HUES48 (cell line): ENCODE measurements around the gene RAPGEF6.
A peak's percentile ranks its signal among the peaks of the same experiment; 100 is the strongest.
"Not testable (repeated sequence)": the region's sequence is repeated elsewhere in the genome, so short reads cannot be mapped to it uniquely, and the experiment has no call there.

Experiments used
- H3K27ac ChIP-seq: one replicate; pipeline ENCODE4 v1.7.0; 2013; ENCODE audit warnings: low read depth, low read length, inconsistent platforms
- H3K27me3 ChIP-seq: 2 replicates; pipeline ENCODE4 v1.6.1; 2013; ENCODE audit warnings: mild to moderate bottlenecking, low read length; ENCODE audit not compliant: control insufficient read depth, insufficient read depth
- H3K36me3 ChIP-seq: 2 replicates; pipeline ENCODE4 v1.6.1; 2013; ENCODE audit warnings: low read length; ENCODE audit not compliant: control insufficient read depth, insufficient read depth
- H3K4me1 ChIP-seq: 2 replicates; pipeline ENCODE4 v1.6.1; 2013; ENCODE audit warnings: mild to moderate bottlenecking, low read length; ENCODE audit not compliant: control insufficient read depth, insufficient read depth
- H3K4me3 ChIP-seq: 2 replicates; pipeline ENCODE4 v1.5.1; 2013; ENCODE audit warnings: mild to moderate bottlenecking, low read depth, low read length
- H3K9ac ChIP-seq: 2 replicates; pipeline ENCODE4 v1.6.1; 2013; ENCODE audit warnings: mild to moderate bottlenecking, low read depth, low read length, moderate library complexity
- H3K9me3 ChIP-seq: 2 replicates; pipeline ENCODE4 v1.6.1; 2013; ENCODE audit warnings: low read length; ENCODE audit not compliant: control insufficient read depth, insufficient read depth

Gene RAPGEF6

DNA sequence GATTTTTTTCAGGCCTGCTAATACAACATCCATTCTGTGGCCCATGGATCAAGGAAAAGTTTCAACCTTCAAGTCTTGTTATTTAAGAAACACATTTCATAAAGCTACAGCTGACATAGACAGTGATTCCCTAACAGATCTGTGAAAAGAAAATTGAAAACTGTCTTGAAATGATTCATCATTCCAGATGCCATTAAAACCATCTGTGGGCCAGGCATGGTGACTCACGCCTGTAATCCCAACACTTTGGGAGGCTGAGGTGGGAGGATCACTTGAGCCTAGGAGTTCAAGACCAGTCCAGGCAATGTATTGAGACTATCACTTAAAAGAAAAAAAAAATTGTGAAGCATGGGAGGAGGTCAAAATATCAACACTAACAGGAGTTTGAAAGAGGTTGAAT, 6.0 kb downstream of the RAPGEF6 start:
- Histone ChIP-seq H3K36me3 (no peaks in the 10 kb centered on the region), H3K9me3 (no peaks in the 10 kb centered on the region), H3K27ac (no peak overlapping the region), H3K27me3 (no peaks in the 10 kb centered on the region), H3K9ac (0 out of 2 replicates have a peak overlapping the region, but pooled peaks have one; percentile 8), H3K4me1 (peaks cover 22% of the 10 kb centered on the region), H3K4me3 (no peak overlapping the region)

DNA sequence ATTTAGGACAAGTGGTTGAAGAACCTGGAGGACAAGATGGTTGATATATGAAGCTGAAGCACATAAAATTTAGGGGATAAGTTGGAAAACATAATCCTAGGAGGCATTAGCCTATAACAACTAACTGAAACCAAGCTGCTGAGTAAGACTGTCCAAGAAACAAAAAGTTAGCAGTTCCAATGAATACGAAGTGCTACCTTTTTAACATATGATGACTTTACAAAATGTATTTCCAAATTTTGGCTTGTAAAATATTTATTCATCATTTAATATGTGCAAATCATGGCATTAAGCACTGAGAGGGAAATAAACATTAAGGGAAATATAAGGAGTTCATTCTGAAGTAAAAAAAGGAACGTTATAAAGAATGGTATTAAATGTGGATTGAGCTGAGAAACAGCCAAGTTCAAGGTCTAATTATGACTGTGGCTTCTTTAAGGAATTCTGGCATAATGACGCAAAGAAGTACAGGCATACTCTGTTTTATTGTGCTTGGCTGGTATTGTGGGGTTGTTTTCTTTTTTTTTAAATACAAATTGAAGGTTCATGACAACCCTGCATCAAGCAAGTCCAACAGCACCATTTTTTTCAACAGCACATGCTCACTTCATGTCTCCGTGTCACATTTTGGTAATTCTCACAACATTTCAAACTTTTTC, 7.7 kb downstream of the RAPGEF6 start:
- no peaks in the 10 kb centered on the region for H3K27me3 ChIP-seq
- H3K9ac ChIP-seq: no peak overlapping the region
- H3K27ac ChIP-seq: no peak overlapping the region
- no peaks in the 10 kb centered on the region for H3K36me3 ChIP-seq
- H3K4me1 ChIP-seq: peaks cover 17% of the 10 kb centered on the region; the same call in 1 of the 2 replicates
- no peak overlapping the region for H3K4me3 ChIP-seq
- no peaks in the 10 kb centered on the region for H3K9me3 ChIP-seq

DNA sequence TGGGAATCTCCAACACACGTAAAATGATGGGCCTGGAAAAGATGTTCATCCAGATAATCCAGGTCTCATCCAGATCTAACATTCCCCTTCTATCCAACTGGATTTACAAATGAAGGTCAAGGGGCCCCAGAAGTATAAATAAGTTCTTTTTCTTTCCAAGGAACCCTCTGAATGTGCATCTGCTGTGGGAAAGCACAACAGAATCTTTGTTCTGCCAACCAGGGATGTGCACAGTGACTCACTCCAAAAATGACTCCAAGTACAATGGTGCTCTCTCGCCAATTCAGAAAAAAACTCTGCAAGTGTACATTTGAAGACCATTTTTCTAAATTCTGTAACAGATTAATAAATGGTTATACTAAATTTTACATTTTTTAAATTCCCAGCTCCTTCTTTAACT, 12.4 kb downstream of the RAPGEF6 start:
- no peaks in the 10 kb centered on the region for H3K9me3 ChIP-seq
- no peak overlapping the region for H3K4me3 ChIP-seq
- no peak overlapping the region for H3K9ac ChIP-seq
- no peaks in the 10 kb centered on the region for H3K4me1 ChIP-seq
- H3K36me3 ChIP-seq: no peaks in the 10 kb centered on the region
- no peak overlapping the region for H3K27ac ChIP-seq
- H3K27me3 ChIP-seq: no peaks in the 10 kb centered on the region

- H3K9ac ChIP-seq, H3K27me3 ChIP-seq, H3K27ac ChIP-seq, H3K9me3 ChIP-seq, H3K4me3 ChIP-seq, H3K4me1 ChIP-seq, H3K36me3 ChIP-seq: not testable (repeated sequence)
Observed at GRCh38 chr5:131621164-131621563, 13.9 kb downstream of the RAPGEF6 start.

DNA sequence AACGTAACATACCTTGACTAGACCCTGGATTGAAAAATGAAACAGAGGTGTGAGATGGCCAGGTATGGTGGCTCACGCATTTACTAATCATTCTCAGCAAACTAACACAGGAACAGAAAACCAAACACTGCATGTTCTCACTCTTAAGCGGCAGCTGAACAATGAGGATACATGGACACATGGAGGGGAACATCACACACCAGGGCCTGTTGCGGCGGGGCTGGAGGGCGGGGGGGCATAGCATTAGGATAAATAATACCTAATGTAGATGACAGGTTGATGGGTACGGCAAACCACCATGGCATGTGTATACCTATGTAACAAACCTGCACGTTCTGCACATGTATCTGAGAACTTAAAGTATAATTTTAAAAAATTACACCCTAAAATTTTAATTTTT, 15.9 kb downstream of the RAPGEF6 start:
- Histone ChIP-seq H3K27ac (no peak overlapping the region), H3K4me1 (peaks cover 11% of the 10 kb centered on the region; the same call in 1 of the 2 replicates), H3K4me3 (no peak overlapping the region), H3K27me3 (no peaks in the 10 kb centered on the region), H3K36me3 (no peaks in the 10 kb centered on the region), H3K9me3 (no peaks in the 10 kb centered on the region), H3K9ac (no peak overlapping the region)

GRCh38 chr5:131617140-131617822, 17.7 kb downstream of the RAPGEF6 start:
- no peaks in the 10 kb centered on the region for H3K27me3 ChIP-seq
- H3K4me1 ChIP-seq: peaks cover 11% of the 10 kb centered on the region; the same call in 1 of the 2 replicates
- no peak overlapping the region for H3K9ac ChIP-seq
- H3K36me3 ChIP-seq: no peaks in the 10 kb centered on the region
- no peaks in the 10 kb centered on the region for H3K9me3 ChIP-seq
- H3K27ac ChIP-seq: no peak overlapping the region
- H3K4me3 ChIP-seq: no peak overlapping the region

DNA sequence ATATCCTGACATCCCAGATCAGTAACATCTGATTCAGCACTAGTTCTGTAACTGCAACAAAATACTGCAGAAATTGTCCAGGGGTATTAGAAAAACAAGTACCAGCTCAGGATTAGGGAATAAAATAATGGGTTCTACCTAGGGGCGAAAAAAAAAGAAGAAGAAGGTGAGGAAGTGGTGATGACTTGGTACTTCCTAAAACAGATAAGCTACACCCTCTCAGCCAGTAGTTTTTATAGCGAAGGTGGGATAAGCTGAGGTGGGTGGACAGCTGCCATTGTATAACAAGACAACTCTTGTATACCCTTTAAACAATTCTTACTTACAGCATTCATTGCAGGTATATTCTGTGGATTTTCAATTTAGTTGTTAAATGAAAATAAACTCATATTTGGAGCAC, 19.1 kb downstream of the RAPGEF6 start:
- Histone ChIP-seq H3K4me1 (peaks cover 12% of the 10 kb centered on the region; the same call in 1 of the 2 replicates), H3K27me3 (no peaks in the 10 kb centered on the region), H3K36me3 (no peaks in the 10 kb centered on the region), H3K4me3 (no peak overlapping the region), H3K9me3 (no peaks in the 10 kb centered on the region), H3K27ac (no peak overlapping the region), H3K9ac (no peak overlapping the region)

GRCh38 chr5:131613423-131613822, 21.6 kb downstream of the RAPGEF6 start:
- Histone ChIP-seq H3K4me3 (no peak overlapping the region), H3K27me3 (no peaks in the 10 kb centered on the region), H3K27ac (no peak overlapping the region), H3K4me1 (peaks cover 18% of the 10 kb centered on the region; the same call in 1 of the 2 replicates), H3K9me3 (no peaks in the 10 kb centered on the region), H3K36me3 (no peaks in the 10 kb centered on the region), H3K9ac (no peak overlapping the region)

GRCh38 chr5:131611064-131611381, 24.0 kb downstream of the RAPGEF6 start:
- Histone ChIP-seq H3K4me3 (no peak overlapping the region), H3K36me3 (no peaks in the 10 kb centered on the region), H3K9ac (no peak overlapping the region), H3K27me3 (no peaks in the 10 kb centered on the region), H3K9me3 (no peaks in the 10 kb centered on the region), H3K4me1 (peaks cover 30% of the 10 kb centered on the region), H3K27ac (no peak overlapping the region)

GRCh38 chr5:131610198-131611063, 24.6 kb downstream of the RAPGEF6 start:
- Histone ChIP-seq H3K36me3 (no peaks in the 10 kb centered on the region), H3K4me3 (no peak overlapping the region), H3K9me3 (no peaks in the 10 kb centered on the region), H3K9ac (no peak overlapping the region), H3K27ac (peak overlapping the region; percentile 54), H3K4me1 (peaks cover 30% of the 10 kb centered on the region), H3K27me3 (no peaks in the 10 kb centered on the region)

DNA sequence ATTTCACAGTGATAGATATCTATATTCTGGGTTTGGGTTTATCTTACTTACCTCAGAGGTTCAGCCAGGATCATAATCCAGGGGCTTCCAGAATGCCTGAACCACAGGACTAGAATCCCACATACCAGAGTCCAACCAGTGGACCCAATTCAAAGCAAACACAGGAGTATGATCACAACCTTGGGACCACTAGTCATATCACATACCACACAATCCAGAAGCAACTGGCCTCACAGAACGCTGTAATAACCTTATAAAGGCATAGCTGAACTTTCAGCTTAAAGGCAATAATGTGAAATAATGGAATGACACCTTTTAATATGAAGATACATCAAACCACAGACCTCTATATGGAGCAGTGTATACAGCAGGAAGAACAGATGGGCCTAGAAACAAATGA, 25.3 kb downstream of the RAPGEF6 start:
- peaks cover 24% of the 10 kb centered on the region for H3K4me1 ChIP-seq
- H3K27ac ChIP-seq: no peak overlapping the region
- no peak overlapping the region for H3K9ac ChIP-seq
- no peak overlapping the region for H3K4me3 ChIP-seq
- no peaks in the 10 kb centered on the region for H3K9me3 ChIP-seq
- no peaks in the 10 kb centered on the region for H3K36me3 ChIP-seq
- no peaks in the 10 kb centered on the region for H3K27me3 ChIP-seq
